DOHH2 (cell line): ENCODE measurements around the gene SYT13.

Experiments used
- H3F3A ChIP-seq: fragments of 200-600 bp; sonication (generic), shearing (Covaris generic); 2 replicates; pipeline ENCODE4 v1.6.0; 2016; ENCODE audit warnings: antibody characterized with exemption, mild to moderate bottlenecking; ENCODE audit not compliant: control insufficient read depth, insufficient read depth
- H3K27ac ChIP-seq: fragments of 200-600 bp; sonication (generic); 2 replicates; pipeline ENCODE4 v1.5.1; 2014; ENCODE audit warnings: low read depth, mild to moderate bottlenecking, low read length, moderate library complexity
- H3K27me3 ChIP-seq: fragments of 200-600 bp; sonication (generic); 2 replicates; pipeline ENCODE4 v1.6.1; 2014; ENCODE audit warnings: mild to moderate bottlenecking, low read length, mixed read lengths; ENCODE audit not compliant: control insufficient read depth
- H3K36me3 ChIP-seq: fragments of 200-600 bp; sonication (generic); 2 replicates; pipeline ENCODE4 v1.6.1; 2014; ENCODE audit warnings: mild to moderate bottlenecking, low read length, moderate library complexity, mixed read lengths; ENCODE audit not compliant: control insufficient read depth
- H3K4me1 ChIP-seq: fragments of 200-600 bp; sonication (generic); 2 replicates; pipeline ENCODE4 v1.6.1; 2014; ENCODE audit warnings: mild to moderate bottlenecking, low read length, mixed read lengths; ENCODE audit not compliant: control insufficient read depth
- H3K4me2 ChIP-seq: fragments of 200-600 bp; sonication (generic); 2 replicates; pipeline ENCODE4 v1.6.0; 2014; ENCODE audit warnings: mild to moderate bottlenecking, low read length, moderate library complexity
- H3K4me3 ChIP-seq: fragments of 200-600 bp; sonication (generic); 2 replicates; pipeline ENCODE4 v1.5.1; 2014; ENCODE audit warnings: mild to moderate bottlenecking, low read length, mixed read lengths
- H3K79me2 ChIP-seq: fragments of 200-600 bp; sonication (generic); 2 replicates; pipeline ENCODE4 v1.6.1; 2014; ENCODE audit warnings: mild to moderate bottlenecking, low read length, mixed read lengths; ENCODE audit not compliant: control insufficient read depth
- H3K9me2 ChIP-seq: fragments of 200-600 bp; sonication (generic); replicated peaks from 2 replicates; pipeline ENCODE4 v1.6.1; 2014; ENCODE audit warnings: mild to moderate bottlenecking, low read length, mixed read lengths; ENCODE audit not compliant: control insufficient read depth
- H3K9me3 ChIP-seq: fragments of 200-600 bp; sonication (generic); 2 replicates; pipeline ENCODE4 v1.6.1; 2014; ENCODE audit warnings: antibody characterized with exemption, low read length, mixed read lengths; ENCODE audit not compliant: control insufficient read depth, insufficient read depth
- H4K20me1 ChIP-seq: fragments of 200-600 bp; sonication (generic); 2 replicates; pipeline ENCODE4 v1.6.0; 2014; ENCODE audit warnings: low read depth, mild to moderate bottlenecking, antibody characterized with exemption, low read length, moderate library complexity; ENCODE audit not compliant: control insufficient read depth, insufficient read depth
- EZH2phosphoT487 ChIP-seq: fragments of 200-600 bp; sonication (generic); IDR thresholded peaks from 2 replicates; pipeline ENCODE4 v1.6.1; 2017; ENCODE audit warnings: borderline replicate concordance, mild to moderate bottlenecking, antibody characterized with exemption, low read length, moderate library complexity, mixed read lengths
- TF ChIP-seq, protein P1 (sequence below): fragments of 200-600 bp; sonication (generic); IDR thresholded peaks from one replicate; pipeline ENCODE4 v1.5.1; 2014; ENCODE audit warnings: antibody characterized with exemption, mild to moderate bottlenecking, low read depth, low read length; ENCODE audit not compliant: poor library complexity, severe bottlenecking

The SYT13 gene

GRCh38 chr11:45321669-45322068 is 35.5 kb upstream of the SYT13 start:
- Histone ChIP-seq H3K4me1 (no peaks in the 10 kb centered on the region), H3F3A (no peaks in the 10 kb centered on the region), H3K27ac (no peak overlapping the region), H3K4me2 (no peak overlapping the region), H3K36me3 (no peaks in the 10 kb centered on the region), H4K20me1 (no peaks in the 10 kb centered on the region), H3K27me3 (peaks cover 14% of the 10 kb centered on the region), H3K9me2 (no peaks in the 10 kb centered on the region), H3K4me3 (no peak overlapping the region), H3K79me2 (no peaks in the 10 kb centered on the region), H3K9me3 (peaks cover 2% of the 10 kb centered on the region)
- TF ChIP-seq, protein P1, sequence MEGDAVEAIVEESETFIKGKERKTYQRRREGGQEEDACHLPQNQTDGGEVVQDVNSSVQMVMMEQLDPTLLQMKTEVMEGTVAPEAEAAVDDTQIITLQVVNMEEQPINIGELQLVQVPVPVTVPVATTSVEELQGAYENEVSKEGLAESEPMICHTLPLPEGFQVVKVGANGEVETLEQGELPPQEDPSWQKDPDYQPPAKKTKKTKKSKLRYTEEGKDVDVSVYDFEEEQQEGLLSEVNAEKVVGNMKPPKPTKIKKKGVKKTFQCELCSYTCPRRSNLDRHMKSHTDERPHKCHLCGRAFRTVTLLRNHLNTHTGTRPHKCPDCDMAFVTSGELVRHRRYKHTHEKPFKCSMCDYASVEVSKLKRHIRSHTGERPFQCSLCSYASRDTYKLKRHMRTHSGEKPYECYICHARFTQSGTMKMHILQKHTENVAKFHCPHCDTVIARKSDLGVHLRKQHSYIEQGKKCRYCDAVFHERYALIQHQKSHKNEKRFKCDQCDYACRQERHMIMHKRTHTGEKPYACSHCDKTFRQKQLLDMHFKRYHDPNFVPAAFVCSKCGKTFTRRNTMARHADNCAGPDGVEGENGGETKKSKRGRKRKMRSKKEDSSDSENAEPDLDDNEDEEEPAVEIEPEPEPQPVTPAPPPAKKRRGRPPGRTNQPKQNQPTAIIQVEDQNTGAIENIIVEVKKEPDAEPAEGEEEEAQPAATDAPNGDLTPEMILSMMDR, result no peak
- no peak for TF ChIP-seq EZH2phosphoT487

- Histone ChIP-seq H4K20me1 (no peaks in the 10 kb centered on the region), H3K4me3 (no peak overlapping the region), H3K9me3 (no peaks in the 10 kb centered on the region; the same call in 1 of the 2 replicates), H3F3A (no peaks in the 10 kb centered on the region), H3K9me2 (no peaks in the 10 kb centered on the region), H3K79me2 (no peaks in the 10 kb centered on the region), H3K27me3 (peaks cover 14% of the 10 kb centered on the region), H3K36me3 (no peaks in the 10 kb centered on the region), H3K27ac (no peak overlapping the region), H3K4me2 (no peak overlapping the region), H3K4me1 (no peaks in the 10 kb centered on the region)
- TF ChIP-seq, protein P1, result no peak
- TF ChIP-seq EZH2phosphoT487, result no peak
These were observed 35.0 kb upstream of the SYT13 start for GRCh38 chr11:45321031-45321595.

GRCh38 chr11:45320371-45320770 is 34.2 kb upstream of the SYT13 start:
- no peaks in the 10 kb centered on the region for H3K79me2 ChIP-seq
- H3K27ac ChIP-seq, result no peak overlapping the region
- no peak overlapping the region for H3K4me2 ChIP-seq
- H3K9me3 ChIP-seq, result no peaks in the 10 kb centered on the region
- no peaks in the 10 kb centered on the region for H4K20me1 ChIP-seq
- H3K36me3 ChIP-seq, result no peaks in the 10 kb centered on the region
- no peak for TF ChIP-seq EZH2phosphoT487
- TF ChIP-seq, protein P1, result no peak
- H3K4me1 ChIP-seq, result no peaks in the 10 kb centered on the region
- no peaks in the 10 kb centered on the region for H3F3A ChIP-seq
- H3K27me3 ChIP-seq, result peaks cover 16% of the 10 kb centered on the region
- no peak overlapping the region for H3K4me3 ChIP-seq
- no peaks in the 10 kb centered on the region for H3K9me2 ChIP-seq
